ENCODE results near the gene DAPK2.

GRCh38 chr15:64052925-64053491 is 6.7 kb upstream of the DAPK2 start:
- no peak for TF ChIP-seq REST (IDR thresholded peaks at IDR 0.05; ENCODE audit: low read depth)
- TF ChIP-seq TCF12 (IDR thresholded peaks at IDR 0.05; ENCODE audit: low read depth), result no peak
- TF ChIP-seq CEBPB (IDR thresholded peaks at IDR 0.05), result no peak
- no peak for TF ChIP-seq MAX (IDR thresholded peaks at IDR 0.05)
- no peak for TF ChIP-seq RAD21 (IDR thresholded peaks at IDR 0.05; ENCODE audit: low read depth)
- no peak for TF ChIP-seq YY1 (IDR thresholded peaks at IDR 0.05; ENCODE audit: low read depth)
- TF ChIP-seq TAF1 (IDR thresholded peaks at IDR 0.05; ENCODE audit: low read depth), result no peak
- TF ChIP-seq EP300 (IDR thresholded peaks at IDR 0.05; ENCODE audit: borderline replicate concordance), result no peak
- TF ChIP-seq USF1 (IDR thresholded peaks at IDR 0.05), result no peak
- no peak for TF ChIP-seq TEAD4 (IDR thresholded peaks at IDR 0.05)

Measured in Ishikawa (cell line).